DND-41 (cell line): ENCODE data around the gene STX2.

ENCODE experiments used
- CTCF ChIP-seq: IDR thresholded peaks from 2 replicates; pipeline ENCODE4 v1.5.1; 2012; ENCODE audit warnings: borderline replicate concordance, low read length, moderate library complexity, mild to moderate bottlenecking; ENCODE audit not compliant: poor library complexity, severe bottlenecking; ENCODE audit errors: extremely low read depth
- EZH2 ChIP-seq: IDR thresholded peaks from 3 replicates; pipeline ENCODE4 v1.6.1; 2012; ENCODE audit warnings: borderline replicate concordance, low read depth, mild to moderate bottlenecking, moderate library complexity, low read length, inconsistent platforms; ENCODE audit not compliant: severe bottlenecking

GRCh38 chr12:130880411-130880885, 41.4 kb upstream of the STX2 start:
- TF ChIP-seq CTCF (no peak), EZH2 (no peak)
